Measurements from ENCODE around the gene TOM1. TPM values are rescaled to one million over a fixed set of nuclear protein-coding genes. Genes with fewer than 3 reads are reported as not detected.

The TOM1 gene
- total and polyA plus RNA-seq, 3 donors from 2014 or later = 65.7 to 68.0 (median 66.2) TPM

- Histone ChIP-seq H3K9me3 (no peaks in the 10 kb centered on the region), H3K4me1 (peaks cover 3% of the 10 kb centered on the region), H3K4me3 (no peak overlapping the region), H3K27ac (no peak overlapping the region), H3K27me3 (no peaks in the 10 kb centered on the region), H3K36me3 (ENCODE audit: low read depth, missing control alignments) (no peaks in the 10 kb centered on the region)
- intact Hi-C loops (cut with DNase I; ENCODE audit: low total_unique reads) = no loop called here
- DNase-seq = no peak
- 89 to 94% methylated on average over 12 to 17 of the region's 17 CpGs for WGBS, 2 donors
- TF ChIP-seq, protein P1, sequence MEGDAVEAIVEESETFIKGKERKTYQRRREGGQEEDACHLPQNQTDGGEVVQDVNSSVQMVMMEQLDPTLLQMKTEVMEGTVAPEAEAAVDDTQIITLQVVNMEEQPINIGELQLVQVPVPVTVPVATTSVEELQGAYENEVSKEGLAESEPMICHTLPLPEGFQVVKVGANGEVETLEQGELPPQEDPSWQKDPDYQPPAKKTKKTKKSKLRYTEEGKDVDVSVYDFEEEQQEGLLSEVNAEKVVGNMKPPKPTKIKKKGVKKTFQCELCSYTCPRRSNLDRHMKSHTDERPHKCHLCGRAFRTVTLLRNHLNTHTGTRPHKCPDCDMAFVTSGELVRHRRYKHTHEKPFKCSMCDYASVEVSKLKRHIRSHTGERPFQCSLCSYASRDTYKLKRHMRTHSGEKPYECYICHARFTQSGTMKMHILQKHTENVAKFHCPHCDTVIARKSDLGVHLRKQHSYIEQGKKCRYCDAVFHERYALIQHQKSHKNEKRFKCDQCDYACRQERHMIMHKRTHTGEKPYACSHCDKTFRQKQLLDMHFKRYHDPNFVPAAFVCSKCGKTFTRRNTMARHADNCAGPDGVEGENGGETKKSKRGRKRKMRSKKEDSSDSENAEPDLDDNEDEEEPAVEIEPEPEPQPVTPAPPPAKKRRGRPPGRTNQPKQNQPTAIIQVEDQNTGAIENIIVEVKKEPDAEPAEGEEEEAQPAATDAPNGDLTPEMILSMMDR (IDR thresholded peaks at IDR 0.05) = no peak
- TF ChIP-seq POLR2A (IDR thresholded peaks at IDR 0.05) = no peak
These were observed 27.3 kb downstream of the TOM1 start for GRCh38 chr22:35326854-35327562.

DNA sequence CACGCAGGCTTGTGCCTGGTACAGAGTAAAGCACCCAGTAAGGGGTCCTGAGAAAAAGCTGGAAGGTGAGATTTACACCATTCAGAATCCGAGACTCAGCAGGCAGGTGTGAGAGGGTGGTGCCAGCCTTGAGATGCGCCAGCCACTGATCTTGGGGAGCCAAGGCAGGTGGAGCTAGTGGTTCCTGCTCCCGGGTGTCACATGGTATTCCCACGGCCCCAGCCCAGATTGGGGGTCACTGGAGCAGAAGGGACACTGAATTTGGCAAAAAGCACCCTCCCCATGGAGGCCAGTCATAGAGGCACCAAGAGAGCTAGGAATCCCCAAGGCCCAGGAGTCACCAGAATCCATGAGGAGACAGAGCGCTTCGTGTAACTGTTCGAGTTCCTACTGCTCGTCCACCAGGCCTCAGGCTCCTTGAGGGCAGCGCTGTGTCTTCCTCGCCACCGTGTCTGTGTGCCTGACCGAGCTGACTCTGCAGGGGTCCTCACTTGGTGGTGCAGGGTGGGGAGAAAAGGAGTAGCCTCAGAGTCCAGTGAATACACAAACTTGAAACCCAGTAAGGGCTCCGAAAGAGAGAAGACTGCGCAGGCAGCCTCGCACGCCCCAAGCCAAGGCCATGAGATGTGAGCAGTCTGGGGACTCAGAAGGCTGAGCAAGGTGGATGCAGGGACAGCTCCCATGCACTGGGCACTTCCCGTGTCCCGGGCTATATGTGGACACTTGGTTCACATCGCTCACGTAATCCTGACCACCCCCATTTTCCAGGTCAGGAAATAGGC lies 28.2 kb downstream of the TOM1 start:
- Histone ChIP-seq H3K4me3 (no peak overlapping the region), H3K9me3 (no peaks in the 10 kb centered on the region), H3K4me1 (peaks cover 3% of the 10 kb centered on the region), H3K36me3 (ENCODE audit: low read depth, missing control alignments) (no peaks in the 10 kb centered on the region), H3K27ac (no peak overlapping the region), H3K27me3 (no peaks in the 10 kb centered on the region)
- no peak for TF ChIP-seq POLR2A (IDR thresholded peaks at IDR 0.05)
- TF ChIP-seq, protein P1 (IDR thresholded peaks at IDR 0.05) = no peak
- intact Hi-C loops (cut with DNase I; ENCODE audit: low total_unique reads) = no loop called here
- WGBS, 2 donors = 87 to 95% methylated on average over 20 to 21 of the region's 21 CpGs
- no peak for DNase-seq

DNA sequence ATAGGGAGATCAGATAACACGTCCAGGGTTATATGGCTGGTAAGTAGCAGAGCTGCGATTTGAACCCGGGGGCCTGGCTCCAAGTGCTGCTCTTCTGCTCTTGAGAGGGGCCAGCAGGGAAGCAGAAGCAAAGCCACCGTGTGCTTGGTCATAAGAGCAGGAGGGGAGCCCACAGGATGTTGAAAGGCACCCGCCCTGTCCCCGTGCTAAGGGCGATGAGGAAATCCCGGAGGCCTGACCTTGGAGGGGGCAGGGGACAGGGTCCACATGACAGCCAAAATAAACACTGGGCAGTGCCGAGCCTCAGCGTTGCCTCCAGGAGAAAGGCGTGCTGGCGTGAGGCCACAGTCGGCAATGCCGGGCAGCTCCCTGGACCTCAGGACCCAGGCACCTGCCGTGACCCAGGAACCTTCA lies 28.8 kb downstream of the TOM1 start:
- intact Hi-C loops (cut with DNase I; ENCODE audit: low total_unique reads) = no loop called here
- Histone ChIP-seq H3K27me3 (no peaks in the 10 kb centered on the region), H3K9me3 (no peaks in the 10 kb centered on the region), H3K27ac (no peak overlapping the region), H3K36me3 (ENCODE audit: low read depth, missing control alignments) (no peaks in the 10 kb centered on the region), H3K4me3 (no peak overlapping the region), H3K4me1 (peaks cover 3% of the 10 kb centered on the region)
- 83 to 88% methylated on average over 10 to 15 of the region's 15 CpGs for WGBS, 2 donors
- TF ChIP-seq, protein P1 (IDR thresholded peaks at IDR 0.05) = no peak
- TF ChIP-seq POLR2A (IDR thresholded peaks at IDR 0.05) = no peak
- no peak for DNase-seq

GRCh38 chr22:35329114-35329847 lies 29.6 kb downstream of the TOM1 start:
- DNase-seq = no peak
- WGBS, 2 donors = 83 to 90% methylated on average over 12 of the region's 12 CpGs
- TF ChIP-seq, protein P1 (IDR thresholded peaks at IDR 0.05) = no peak
- TF ChIP-seq POLR2A (IDR thresholded peaks at IDR 0.05) = no peak
- Histone ChIP-seq H3K9me3 (no peaks in the 10 kb centered on the region), H3K36me3 (ENCODE audit: low read depth, missing control alignments) (no peaks in the 10 kb centered on the region), H3K4me1 (peaks cover 3% of the 10 kb centered on the region), H3K27ac (no peak overlapping the region), H3K27me3 (no peaks in the 10 kb centered on the region), H3K4me3 (no peak overlapping the region)
- intact Hi-C loops (cut with DNase I; ENCODE audit: low total_unique reads) = no loop called here

Data from testis (tissue), 3 donors.